Heart left ventricle (tissue), 13 donors: Measurements from ENCODE around the gene QDPR.

Experiments
- POLR2A ChIP-seq, 2 donors: fragments of 450-650 bp; IDR thresholded peaks; one replicate each; pipeline ENCODE4 v1.6.1; 2017; ENCODE audit warnings: antibody characterized with exemption in 2 of 2, mild to moderate bottlenecking in 2 of 2, moderate library complexity in 2 of 2
- TF ChIP-seq, protein P1 (sequence below), 12 donors: fragments of 200-600 bp; sonication (generic) in 4 of 12; IDR thresholded peaks; one replicate each; pipeline versions ENCODE4 v1.5.0 to v1.8.0; 2018 to 2022; ENCODE audit warnings: antibody characterized with exemption in 12 of 12, mild to moderate bottlenecking in 5 of 12
- donor health status: ischemic (EF 13 %, LVEDD 7.1; RV severe dilation, severe dysfunction).
- donor health status: DM: no; HTN: yes; CAD: no.
- donor health status: DM: no; HTN: no; CAD: no.
- donor health status: ischemic (EF 25% LVEDD 6.9; RV normal size, moderate dysfunction).
- donor health status: ischemic (EF 25% LVEDD 5.7; RV mildly dilated, moderate dysfunction).
- donor health status: ischemic (EF 35%, LVEDD 5.7; RV mildly dilated, moderate dysfunction).
- donor health status: nonischemic (EF 11% LVEDD 7.7; RV severe dilation, severe dysfunction).
- donor health status: DM: yes; HTN: yes; CAD: no.
- donor health status: PGD.
- donor health status: ischemic (EF 29% LVEDD 5.4; RV normal size, mild dysfunction).
- donor health status: nonischemic (EF 23%, LVEDD 6.1; RV moderate dilation, normal function).

DNA sequence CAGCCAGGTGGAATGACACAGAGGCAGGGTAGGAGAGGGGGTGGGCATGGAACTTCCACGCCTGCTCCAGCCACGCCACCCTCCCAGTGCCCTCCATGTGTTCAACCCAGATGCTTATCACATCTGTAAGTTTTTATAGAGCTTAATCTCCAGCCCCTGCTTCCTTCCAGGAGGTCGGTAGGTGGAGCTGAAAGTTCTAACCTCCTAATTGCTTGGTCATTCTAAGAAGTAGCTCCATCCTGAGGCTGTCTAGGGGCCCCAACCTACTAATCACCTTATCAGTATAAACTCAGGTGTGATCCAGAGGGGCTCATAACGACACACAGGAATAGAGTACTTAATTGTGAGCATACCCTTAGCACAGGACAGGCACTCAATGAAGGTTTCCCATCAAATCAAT is 18.3 kb downstream of the QDPR start:
- TF ChIP-seq, protein P1, sequence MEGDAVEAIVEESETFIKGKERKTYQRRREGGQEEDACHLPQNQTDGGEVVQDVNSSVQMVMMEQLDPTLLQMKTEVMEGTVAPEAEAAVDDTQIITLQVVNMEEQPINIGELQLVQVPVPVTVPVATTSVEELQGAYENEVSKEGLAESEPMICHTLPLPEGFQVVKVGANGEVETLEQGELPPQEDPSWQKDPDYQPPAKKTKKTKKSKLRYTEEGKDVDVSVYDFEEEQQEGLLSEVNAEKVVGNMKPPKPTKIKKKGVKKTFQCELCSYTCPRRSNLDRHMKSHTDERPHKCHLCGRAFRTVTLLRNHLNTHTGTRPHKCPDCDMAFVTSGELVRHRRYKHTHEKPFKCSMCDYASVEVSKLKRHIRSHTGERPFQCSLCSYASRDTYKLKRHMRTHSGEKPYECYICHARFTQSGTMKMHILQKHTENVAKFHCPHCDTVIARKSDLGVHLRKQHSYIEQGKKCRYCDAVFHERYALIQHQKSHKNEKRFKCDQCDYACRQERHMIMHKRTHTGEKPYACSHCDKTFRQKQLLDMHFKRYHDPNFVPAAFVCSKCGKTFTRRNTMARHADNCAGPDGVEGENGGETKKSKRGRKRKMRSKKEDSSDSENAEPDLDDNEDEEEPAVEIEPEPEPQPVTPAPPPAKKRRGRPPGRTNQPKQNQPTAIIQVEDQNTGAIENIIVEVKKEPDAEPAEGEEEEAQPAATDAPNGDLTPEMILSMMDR (IDR thresholded peaks at IDR 0.05) = no peak
- TF ChIP-seq POLR2A (IDR thresholded peaks at IDR 0.05) = no peak
